HepG2 (cell line): ENCODE measurements around the gene ADIPOR2. TPM values are rescaled to one million over a fixed set of nuclear protein-coding genes. Genes with fewer than 3 reads are reported as not detected.

Source experiments
- ATAC-seq: fragments of 200-7000 bp; cut with Tn5 transposase; 3 replicates; pipeline ENCODE4 v1.9.1; 2020; ENCODE audit warnings: mild to moderate bottlenecking, moderate library complexity
- BruUV-seq: library from RNA; stranded (reverse); fragments of 400-500 nt; replicated peaks from 2 replicates; lab custom pipeline; 2021; lab: Mats Ljungman, UMichigan
- CTCF ChIA-PET: fragments of 300-600 bp; formaldehyde crosslinking; extraction: SDS; loops from one replicate; lab custom pipeline; 2021; ENCODE audit warnings: low total read pairs, inconsistent platforms, low intra/inter-chr PET ratio; lab: Yijun Ruan, JAX
- POLR2A ChIA-PET: fragments of 350-600 bp; sonication (Branson Sonifier 250); formaldehyde crosslinking; loops from one replicate; lab custom pipeline; 2020; ENCODE audit warnings: antibody characterized with exemption, inconsistent platforms; lab: Yijun Ruan, JAX
- DNase-seq: peaks from one replicate; pipeline ENCODE4 v3.0.0-alpha.2; 2015; ENCODE audit warnings: low spot score
- FAIRE-seq: peaks from 3 replicates; lab custom pipeline; 2011; peaks lifted over from hg19 to GRCh38; lab: Jason Lieb, UNC
- H2AFZ ChIP-seq: one replicate; pipeline ENCODE4 v1.6.1; 2011; ENCODE audit warnings: low read length, inconsistent platforms
- H3K27ac ChIP-seq: fragments of 300-600 bp; 3 replicates; pipeline ENCODE4 v1.8.0; 2011; ENCODE audit warnings: mixed run types, mild to moderate bottlenecking, mixed read lengths, low read length, inconsistent platforms; ENCODE audit not compliant: insufficient read depth; ENCODE audit errors: extremely low read length
- H3K27me3 ChIP-seq, 2 experiments: fragments of 200-600 bp in 1 of 2; 2 replicates in 1 of 2; 3 replicates in 1 of 2; pipeline versions ENCODE4 v1.6.0 to v1.8.0; 2011; ENCODE audit warnings: low read length in 2 of 2, mild to moderate bottlenecking in 2 of 2, moderate library complexity in 2 of 2, inconsistent platforms in 1 of 2; ENCODE audit not compliant: insufficient read depth in 2 of 2, control insufficient read depth in 1 of 2
- H3K36me3 ChIP-seq, 2 experiments: fragments of 200-600 bp in 1 of 2; replicated peaks in 1 of 2; 2 replicates in 1 of 2; 3 replicates in 1 of 2; pipeline versions ENCODE4 v1.5.1 to v1.8.0; 2011; ENCODE audit warnings: low read length in 2 of 2, inconsistent platforms in 1 of 2; ENCODE audit not compliant: insufficient read depth in 2 of 2, control insufficient read depth in 1 of 2
- H3K4me1 ChIP-seq: 2 replicates; pipeline ENCODE4 v1.5.1; 2012; ENCODE audit warnings: low read length, inconsistent platforms; ENCODE audit not compliant: insufficient read depth
- H3K4me2 ChIP-seq: 2 replicates; pipeline ENCODE4 v1.6.0; 2011; ENCODE audit warnings: low read depth, low read length, inconsistent platforms
- H3K4me3 ChIP-seq, 3 experiments: fragments of 200-600 bp in 1 of 3; sonication (generic), shearing (Covaris generic) in 1 of 3; replicated peaks in 1 of 3; 2 replicates each; pipeline ENCODE4 v1.5.1; 2011 to 2016; ENCODE audit warnings: low read length in 3 of 3, inconsistent platforms in 2 of 3, low read depth in 2 of 3, mild to moderate bottlenecking in 2 of 3, control low read depth in 1 of 3, mixed read lengths in 1 of 3; ENCODE audit not compliant: insufficient read depth in 1 of 3
- H3K79me2 ChIP-seq: one replicate; pipeline ENCODE4 v1.6.1; 2011; ENCODE audit warnings: low read length, inconsistent platforms; ENCODE audit not compliant: insufficient read depth
- H3K9ac ChIP-seq: 2 replicates; pipeline ENCODE4 v1.6.0; 2011; ENCODE audit warnings: mild to moderate bottlenecking, low read depth, low read length, inconsistent platforms; ENCODE audit not compliant: insufficient read depth
- H3K9me3 ChIP-seq: 2 replicates; pipeline ENCODE4 v1.5.1; 2012; ENCODE audit warnings: mild to moderate bottlenecking, low read length
- H4K20me1 ChIP-seq: 2 replicates; pipeline ENCODE4 v1.6.0; 2011; ENCODE audit warnings: inconsistent platforms, mild to moderate bottlenecking, low read length, moderate library complexity; ENCODE audit not compliant: insufficient read depth
- CCDC6 ChIP-seq: sonication (generic); formaldehyde crosslinking; IDR thresholded peaks from 2 replicates; pipeline ENCODE4 v1.8.1; 2022; ENCODE audit warnings: mild to moderate bottlenecking, missing genetic modification reagents, moderate library complexity
- PTBP1 ChIP-seq: fragments of 200-400 bp; formaldehyde crosslinking; IDR thresholded peaks from 2 replicates; pipeline ENCODE4 v1.6.1; 2018; ENCODE audit warnings: low read length, low read depth; ENCODE audit not compliant: poor library complexity, severe bottlenecking
- WGBS: methylation state at CpG from one replicate; pipeline ENCODE4 v1.1.6; 2017; ENCODE audit warnings: low lambda C conversion rate; 5-methylcytosine and 5-hydroxymethylcytosine counted together
- in situ Hi-C: cut with HindIII; loops from 2 replicates; pipeline ENCODE4 v1.10.0; 2017; ENCODE audit warnings: low pct_unique_long_range_greater_than_20kb; ENCODE audit not compliant: extremely low pct_ligation_motif_present
- intact Hi-C: fragments of 100-400 bp; cut with micrococcal nuclease; formaldehyde crosslinking; loops from one replicate; pipeline ENCODE4 v1.10.0; 2022; ENCODE audit not compliant: unreplicated experiment
- polyA plus RNA-seq, 8 experiments: library from polyadenylated mRNA; depleted of rRNA in 3 of 8; stranded (reverse) in 7 of 8; unstranded in 1 of 8; fragments of >200 nt; fragmentation: Illumina TruSeq in 4 of 8; extraction: Trizol in 4 of 8; gene quantifications; 2 replicates each; pipeline versions ENCODE4 v1.2.1 to v1.2.3, GENCODE V29; 2011 to 2016; ENCODE audit warnings: low read depth in 4 of 8, missing spikeins in 1 of 8, mixed read lengths in 1 of 8; ENCODE audit not compliant: insufficient read depth in 1 of 8
- total RNA-seq, 5 experiments: library from RNA; depleted of rRNA; stranded (reverse); fragments of >200 nt; fragmentation: Illumina TruSeq; extraction: Trizol; gene quantifications; 2 replicates each; pipeline ENCODE4 v1.2.3, GENCODE V29; 2016; ENCODE audit warnings: low read depth in 1 of 5
- TF ChIP-seq, protein P1 (sequence below): sonication (generic); formaldehyde crosslinking; IDR thresholded peaks from 2 replicates; pipeline ENCODE4 v1.5.1; 2020; ENCODE audit warnings: mild to moderate bottlenecking, missing genetic modification reagents, moderate library complexity
- TF ChIP-seq, protein P2 (sequence below): sonication (generic); formaldehyde crosslinking; IDR thresholded peaks from 2 replicates; pipeline ENCODE4 v1.4.0; 2020; ENCODE audit warnings: mild to moderate bottlenecking, missing genetic modification reagents

The ADIPOR2 gene
- total and polyA plus RNA-seq, 2 of the 13 experiments (the other 11 are each of a cell fraction or from before 2014, with no cell fraction given) = 35.2 to 52.2 TPM

DNA sequence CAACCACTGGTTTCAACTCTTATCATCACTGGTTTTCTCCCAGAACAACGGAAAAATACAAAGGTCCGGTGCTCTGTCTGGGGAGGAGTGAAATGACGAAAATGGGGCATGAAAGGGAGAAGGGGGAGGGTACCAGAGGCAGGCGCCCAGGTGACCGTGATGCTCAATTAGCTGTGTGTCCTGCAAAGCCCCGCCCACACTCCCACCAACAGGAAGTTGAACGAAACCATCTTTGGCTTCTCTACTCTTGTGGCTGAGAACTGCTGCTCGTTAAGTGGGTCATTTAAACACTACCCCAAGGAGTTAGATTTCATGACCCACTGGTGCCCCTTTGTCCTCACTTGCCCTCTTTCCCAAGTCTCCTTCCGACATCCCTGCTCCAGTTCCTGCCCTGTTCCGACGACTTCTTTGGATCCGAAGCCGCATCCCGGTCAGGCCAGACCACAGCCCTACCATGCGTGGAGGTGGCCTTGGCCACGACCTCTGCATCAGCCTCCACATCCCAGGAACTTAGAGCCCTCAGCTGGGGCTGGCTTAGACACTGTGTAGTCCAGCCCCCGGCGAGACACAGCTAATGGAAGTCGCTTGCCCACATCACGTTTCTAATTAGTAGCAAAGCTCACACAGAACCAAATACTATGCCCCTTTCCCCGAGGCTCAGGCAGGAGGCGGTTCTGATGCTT, 118.1 kb downstream of the ADIPOR2 start:
- no peak overlapping the region for H2AFZ ChIP-seq
- H3K27ac ChIP-seq = no peak overlapping the region
- POLR2A ChIA-PET = no interaction called here
- no TSS peak for BruUV-seq
- ATAC-seq = no peak
- intact Hi-C loops (no loop called here), in situ Hi-C loops (loop anchor here (10.0 kb wide), 1 partner anchor 226 kb away; no protein-coding TSS in a partner anchor)
- DNase-seq = no peak
- peaks cover 91% of the 10 kb centered on the region for H3K4me1 ChIP-seq
- peaks cover 4% of the 10 kb centered on the region for H3K79me2 ChIP-seq
- TF ChIP-seq, protein P1, sequence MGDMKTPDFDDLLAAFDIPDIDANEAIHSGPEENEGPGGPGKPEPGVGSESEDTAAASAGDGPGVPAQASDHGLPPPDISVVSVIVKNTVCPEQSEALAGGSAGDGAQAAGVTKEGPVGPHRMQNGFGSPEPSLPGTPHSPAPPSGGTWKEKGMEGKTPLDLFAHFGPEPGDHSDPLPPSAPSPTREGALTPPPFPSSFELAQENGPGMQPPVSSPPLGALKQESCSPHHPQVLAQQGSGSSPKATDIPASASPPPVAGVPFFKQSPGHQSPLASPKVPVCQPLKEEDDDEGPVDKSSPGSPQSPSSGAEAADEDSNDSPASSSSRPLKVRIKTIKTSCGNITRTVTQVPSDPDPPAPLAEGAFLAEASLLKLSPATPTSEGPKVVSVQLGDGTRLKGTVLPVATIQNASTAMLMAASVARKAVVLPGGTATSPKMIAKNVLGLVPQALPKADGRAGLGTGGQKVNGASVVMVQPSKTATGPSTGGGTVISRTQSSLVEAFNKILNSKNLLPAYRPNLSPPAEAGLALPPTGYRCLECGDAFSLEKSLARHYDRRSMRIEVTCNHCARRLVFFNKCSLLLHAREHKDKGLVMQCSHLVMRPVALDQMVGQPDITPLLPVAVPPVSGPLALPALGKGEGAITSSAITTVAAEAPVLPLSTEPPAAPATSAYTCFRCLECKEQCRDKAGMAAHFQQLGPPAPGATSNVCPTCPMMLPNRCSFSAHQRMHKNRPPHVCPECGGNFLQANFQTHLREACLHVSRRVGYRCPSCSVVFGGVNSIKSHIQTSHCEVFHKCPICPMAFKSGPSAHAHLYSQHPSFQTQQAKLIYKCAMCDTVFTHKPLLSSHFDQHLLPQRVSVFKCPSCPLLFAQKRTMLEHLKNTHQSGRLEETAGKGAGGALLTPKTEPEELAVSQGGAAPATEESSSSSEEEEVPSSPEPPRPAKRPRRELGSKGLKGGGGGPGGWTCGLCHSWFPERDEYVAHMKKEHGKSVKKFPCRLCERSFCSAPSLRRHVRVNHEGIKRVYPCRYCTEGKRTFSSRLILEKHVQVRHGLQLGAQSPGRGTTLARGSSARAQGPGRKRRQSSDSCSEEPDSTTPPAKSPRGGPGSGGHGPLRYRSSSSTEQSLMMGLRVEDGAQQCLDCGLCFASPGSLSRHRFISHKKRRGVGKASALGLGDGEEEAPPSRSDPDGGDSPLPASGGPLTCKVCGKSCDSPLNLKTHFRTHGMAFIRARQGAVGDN = 0 out of 2 replicates have a peak, but pooled peaks have one; percentile 10
- TF ChIP-seq, protein P2, sequence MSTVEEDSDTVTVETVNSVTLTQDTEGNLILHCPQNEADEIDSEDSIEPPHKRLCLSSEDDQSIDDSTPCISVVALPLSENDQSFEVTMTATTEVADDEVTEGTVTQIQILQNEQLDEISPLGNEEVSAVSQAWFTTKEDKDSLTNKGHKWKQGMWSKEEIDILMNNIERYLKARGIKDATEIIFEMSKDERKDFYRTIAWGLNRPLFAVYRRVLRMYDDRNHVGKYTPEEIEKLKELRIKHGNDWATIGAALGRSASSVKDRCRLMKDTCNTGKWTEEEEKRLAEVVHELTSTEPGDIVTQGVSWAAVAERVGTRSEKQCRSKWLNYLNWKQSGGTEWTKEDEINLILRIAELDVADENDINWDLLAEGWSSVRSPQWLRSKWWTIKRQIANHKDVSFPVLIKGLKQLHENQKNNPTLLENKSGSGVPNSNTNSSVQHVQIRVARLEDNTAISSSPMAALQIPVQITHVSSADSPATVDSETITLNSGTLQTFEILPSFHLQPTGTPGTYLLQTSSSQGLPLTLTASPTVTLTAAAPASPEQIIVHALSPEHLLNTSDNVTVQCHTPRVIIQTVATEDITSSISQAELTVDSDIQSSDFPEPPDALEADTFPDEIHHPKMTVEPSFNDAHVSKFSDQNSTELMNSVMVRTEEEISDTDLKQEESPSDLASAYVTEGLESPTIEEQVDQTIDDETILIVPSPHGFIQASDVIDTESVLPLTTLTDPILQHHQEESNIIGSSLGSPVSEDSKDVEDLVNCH (CRISPR knock-in tag) = no peak
- peak; percentile 48 for TF ChIP-seq PTBP1
- TF ChIP-seq CCDC6 (CRISPR knock-in tag) = no peak
- H3K36me3 ChIP-seq = no peaks in the 10 kb centered on the region
- CTCF ChIA-PET = no interaction called here
- FAIRE-seq = no peak
- no peak overlapping the region for H3K4me2 ChIP-seq
- H3K9ac ChIP-seq = no peak overlapping the region
- H3K9me3 ChIP-seq = no peaks in the 10 kb centered on the region
- H3K4me3 ChIP-seq = no peak overlapping the region
- H3K27me3 ChIP-seq = no peaks in the 10 kb centered on the region
- 96% methylated on average over 22 of the region's 22 CpGs for WGBS
- H4K20me1 ChIP-seq = no peaks in the 10 kb centered on the region
